Subcutaneous adipose tissue (tissue), 4 donors: ENCODE data around the gene IFT122. TPM values are rescaled to one million over a fixed set of nuclear protein-coding genes. Genes with fewer than 3 reads are reported as not detected.

ENCODE experiments used
- total RNA-seq, 4 donors: library from RNA; depleted of rRNA; stranded (reverse); fragments of >200 nt; gene quantifications; one replicate each; pipeline ENCODE4 v1.1.0, GENCODE V29; 2016
- TF ChIP-seq, protein P1 (sequence below): fragments of 450-650 bp; IDR thresholded peaks from one replicate; pipeline ENCODE4 v1.5.1; 2016; ENCODE audit warnings: low read depth, mild to moderate bottlenecking, control low read depth, antibody characterized with exemption, moderate library complexity

Gene IFT122
- total RNA-seq, 4 donors from 2014 or later, result 26.4 to 57.3 (median 45.3) TPM

DNA sequence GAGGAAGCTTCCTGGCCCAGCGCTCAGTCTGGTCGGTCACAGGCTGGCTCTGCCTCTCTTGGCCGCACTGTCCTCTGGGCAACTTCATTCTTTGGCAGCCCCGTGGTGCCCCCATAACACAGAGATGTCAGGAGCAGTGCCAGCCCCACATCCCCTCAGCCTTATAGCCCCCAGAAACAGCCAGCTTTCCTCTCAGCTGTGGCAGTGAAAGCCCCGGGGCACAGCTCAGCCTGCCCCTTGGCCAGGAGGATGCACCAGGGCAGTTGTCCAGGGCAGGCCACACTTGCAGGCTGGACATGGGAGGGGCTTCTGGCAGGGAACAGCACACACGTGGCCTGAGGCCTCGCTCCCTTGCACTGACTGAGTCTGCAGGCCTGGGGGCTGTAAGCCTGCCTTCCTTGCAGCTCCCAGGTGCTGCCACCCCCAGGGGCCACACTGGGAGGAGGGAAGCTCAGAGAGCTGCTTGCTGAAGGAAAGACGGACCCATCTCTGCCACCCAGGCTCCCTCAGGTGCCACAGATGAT is 78.1 kb downstream of the IFT122 start:
- TF ChIP-seq, protein P1, sequence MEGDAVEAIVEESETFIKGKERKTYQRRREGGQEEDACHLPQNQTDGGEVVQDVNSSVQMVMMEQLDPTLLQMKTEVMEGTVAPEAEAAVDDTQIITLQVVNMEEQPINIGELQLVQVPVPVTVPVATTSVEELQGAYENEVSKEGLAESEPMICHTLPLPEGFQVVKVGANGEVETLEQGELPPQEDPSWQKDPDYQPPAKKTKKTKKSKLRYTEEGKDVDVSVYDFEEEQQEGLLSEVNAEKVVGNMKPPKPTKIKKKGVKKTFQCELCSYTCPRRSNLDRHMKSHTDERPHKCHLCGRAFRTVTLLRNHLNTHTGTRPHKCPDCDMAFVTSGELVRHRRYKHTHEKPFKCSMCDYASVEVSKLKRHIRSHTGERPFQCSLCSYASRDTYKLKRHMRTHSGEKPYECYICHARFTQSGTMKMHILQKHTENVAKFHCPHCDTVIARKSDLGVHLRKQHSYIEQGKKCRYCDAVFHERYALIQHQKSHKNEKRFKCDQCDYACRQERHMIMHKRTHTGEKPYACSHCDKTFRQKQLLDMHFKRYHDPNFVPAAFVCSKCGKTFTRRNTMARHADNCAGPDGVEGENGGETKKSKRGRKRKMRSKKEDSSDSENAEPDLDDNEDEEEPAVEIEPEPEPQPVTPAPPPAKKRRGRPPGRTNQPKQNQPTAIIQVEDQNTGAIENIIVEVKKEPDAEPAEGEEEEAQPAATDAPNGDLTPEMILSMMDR, result no peak

DNA sequence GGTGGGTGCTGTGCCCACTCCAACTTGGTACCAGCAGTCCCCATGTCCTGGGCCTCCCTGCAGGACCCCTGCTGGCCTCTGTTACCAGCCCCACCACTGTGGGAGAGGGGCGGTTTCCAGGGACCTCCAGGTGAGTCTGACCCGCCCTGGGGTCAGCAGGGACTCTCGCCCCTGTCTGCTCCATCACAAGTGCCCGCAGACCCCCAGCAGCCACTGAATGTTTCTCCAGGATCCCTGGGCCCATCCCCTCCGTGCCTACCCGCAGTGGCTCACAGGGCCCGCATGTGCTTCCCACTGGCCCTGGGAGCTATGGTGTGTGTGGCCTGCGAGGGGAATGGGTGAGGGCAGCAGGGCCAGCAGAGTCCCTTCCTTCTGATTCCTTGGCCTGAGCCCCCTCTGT is 78.6 kb downstream of the IFT122 start:
- TF ChIP-seq, protein P1, result no peak

DNA sequence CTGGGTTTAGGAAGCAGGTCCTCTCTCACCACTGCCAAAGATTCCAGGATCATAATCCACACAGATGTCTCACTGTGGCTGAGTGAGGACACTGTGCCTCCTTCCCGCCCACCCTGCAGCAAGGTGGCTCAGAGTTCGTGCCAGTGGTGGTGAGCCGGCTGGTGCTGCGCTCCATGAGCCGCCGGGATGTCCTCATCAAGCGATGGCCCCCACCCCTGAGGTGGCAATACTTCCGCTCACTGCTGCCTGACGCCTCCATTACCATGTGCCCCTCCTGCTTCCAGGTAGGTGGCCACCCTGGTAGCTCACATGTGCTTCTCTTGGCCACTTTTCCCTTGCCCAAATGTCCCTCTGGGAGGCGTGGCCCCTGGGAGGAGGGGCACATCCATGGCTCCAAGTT is 79.4 kb downstream of the IFT122 start:
- TF ChIP-seq, protein P1, result no peak

DNA sequence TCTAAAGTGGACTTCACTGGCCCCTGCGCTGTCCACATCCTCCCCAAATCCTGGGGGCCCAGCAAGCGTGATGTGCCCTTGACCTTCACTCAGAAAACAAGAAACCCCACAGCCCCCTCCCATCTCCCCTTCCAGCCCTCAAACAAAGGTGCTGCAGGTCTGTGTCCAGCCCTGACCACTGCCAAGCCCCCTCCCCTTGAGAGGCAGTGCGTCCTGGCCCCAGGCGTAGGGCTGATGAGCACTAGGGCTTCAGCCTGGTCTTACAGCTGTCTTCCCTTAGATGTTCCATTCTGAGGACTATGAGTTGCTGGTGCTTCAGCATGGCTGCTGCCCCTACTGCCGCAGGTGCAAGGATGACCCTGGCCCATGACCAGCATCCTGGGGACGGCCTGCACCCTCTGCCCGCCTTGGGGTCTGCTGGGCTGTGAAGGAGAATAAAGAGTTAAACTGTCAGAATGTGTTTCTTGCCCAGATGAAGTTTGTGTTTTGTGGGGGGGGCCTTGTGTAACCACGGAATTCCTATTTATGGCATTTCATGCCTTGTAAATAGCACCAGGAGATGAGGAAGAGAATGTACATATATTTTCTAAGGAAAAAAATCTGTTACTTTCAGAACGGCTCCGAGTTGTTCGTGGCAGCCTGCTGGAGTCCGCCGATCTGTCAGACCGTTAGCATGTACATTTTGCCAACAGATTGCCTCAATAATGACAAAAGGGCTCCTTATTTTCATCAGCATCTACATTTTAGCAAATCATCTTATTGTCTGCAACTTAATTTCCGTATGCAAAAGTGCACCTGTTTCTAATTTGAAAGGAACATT is 80.1 kb downstream of the IFT122 start:
- TF ChIP-seq, protein P1, result no peak

DNA sequence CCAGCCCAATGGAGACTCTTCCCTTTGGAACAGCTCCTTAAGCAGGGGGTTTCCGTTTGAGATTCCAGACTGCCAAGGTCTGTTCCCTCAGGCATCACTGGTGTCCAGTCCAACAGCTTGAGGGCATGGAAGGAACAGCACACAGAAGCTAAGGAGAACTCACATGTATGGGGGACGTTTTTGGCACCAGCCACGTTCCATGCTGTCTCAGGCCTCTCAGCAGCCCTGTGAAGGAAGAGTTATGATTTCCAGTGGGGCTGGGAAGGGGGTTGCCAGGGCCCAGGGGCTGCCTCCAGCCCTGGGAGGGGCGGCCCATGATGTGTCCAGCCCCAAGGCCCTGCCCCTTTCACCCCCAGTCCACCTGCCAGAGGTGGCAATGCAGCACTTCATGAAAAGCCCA is 80.9 kb downstream of the IFT122 start:
- TF ChIP-seq, protein P1, result no peak

DNA sequence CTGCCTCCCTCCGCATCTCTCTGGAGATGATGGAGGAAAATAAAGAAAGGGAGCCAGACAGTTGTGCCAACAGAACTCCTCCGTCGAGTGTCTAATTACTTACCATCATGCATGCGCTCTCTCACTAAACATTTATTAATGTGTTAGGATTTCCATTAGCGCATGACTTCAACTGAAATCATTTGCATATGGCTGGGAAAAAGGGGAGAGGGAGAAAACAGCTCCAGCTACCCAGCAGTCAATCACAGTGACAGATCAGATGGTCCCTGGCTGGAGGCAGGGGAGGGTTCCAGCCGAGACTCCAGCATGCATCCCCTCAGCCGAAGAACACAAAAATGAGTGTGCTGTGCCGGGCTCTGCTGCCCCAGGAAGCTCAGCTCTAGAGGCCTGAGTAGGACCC is 81.6 kb downstream of the IFT122 start:
- TF ChIP-seq, protein P1, result no peak

DNA sequence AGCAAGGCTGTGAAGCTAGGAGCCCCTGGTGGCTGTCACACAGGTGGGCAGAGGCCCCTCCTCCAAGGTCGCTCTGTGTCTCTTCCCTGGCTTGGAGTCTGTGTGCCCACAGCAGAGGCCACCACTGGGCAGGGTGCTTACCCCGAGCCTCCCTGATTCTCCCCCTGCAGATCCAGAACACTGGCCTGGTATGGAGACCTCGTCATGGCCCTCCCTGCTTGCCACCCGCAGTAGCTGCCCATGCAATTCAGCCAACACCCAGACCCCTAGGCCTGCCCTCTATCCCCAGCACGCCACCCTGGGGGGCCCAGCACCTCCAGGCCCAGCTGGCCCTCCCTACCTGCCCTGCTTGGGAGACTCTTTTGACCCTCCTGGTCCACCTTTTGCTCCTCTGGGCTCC is 82.9 kb downstream of the IFT122 start:
- TF ChIP-seq, protein P1, result no peak
